T-cell (primary cell): Measurements from ENCODE around the gene PLCXD3. TPM values are rescaled to one million over a fixed set of nuclear protein-coding genes. Genes with fewer than 3 reads are reported as not detected.

ENCODE experiments used
- ATAC-seq, 4 experiments: fragments of 200-7000 bp in 3 of 4; fragments of 150-1000 bp in 1 of 4; cut with Tn5 transposase; replicated peaks in 1 of 4; 1 replicate in 3 of 4; 2 replicates in 1 of 4; pipeline ENCODE4 v1.10.0; 2021; ENCODE audit warnings: moderate library complexity in 3 of 4, mild to moderate bottlenecking in 2 of 4, moderate number of reproducible peaks in 1 of 4
- CTCF ChIA-PET, 2 donors: fragments of 300-600 bp; sonication (Branson Sonifier 250); formaldehyde crosslinking; loops; one replicate each; lab custom pipeline; 2022; ENCODE audit warnings: antibody characterized with exemption in 2 of 2; lab: Charles Lee
- POLR2A ChIA-PET, 2 donors: fragments of 300-600 bp; sonication (Branson Sonifier 250); formaldehyde crosslinking; loops; one replicate each; lab custom pipeline; 2022; ENCODE audit warnings: antibody characterized with exemption in 2 of 2; lab: Charles Lee
- DNase-seq, 35 experiments: peaks; one replicate each; pipeline versions ENCODE4 v3.0.0 to v3.0.0-alpha.2; 2013 to 2023
- H3K27ac ChIP-seq: one replicate; pipeline ENCODE4 v1.5.1; 2013; ENCODE audit warnings: low read length
- H3K27me3 ChIP-seq, 2 experiments: replicated peaks in 1 of 2; 1 replicate in 1 of 2; 2 replicates in 1 of 2; pipeline versions ENCODE4 v1.6.1 to v1.7.0; 2013; ENCODE audit warnings: low read length in 1 of 2, mixed read lengths in 1 of 2; ENCODE audit not compliant: control insufficient read depth in 2 of 2, insufficient read depth in 2 of 2; ENCODE audit errors: extremely low read depth in 1 of 2
- H3K36me3 ChIP-seq, 2 donors: 1 replicate in 1 of 2; 2 replicates in 1 of 2; pipeline versions ENCODE4 v1.6.1 to v1.7.0; 2013; ENCODE audit warnings: low read length in 1 of 2; ENCODE audit not compliant: control insufficient read depth in 2 of 2, insufficient read depth in 1 of 2; ENCODE audit errors: extremely low read depth in 1 of 2
- H3K4me1 ChIP-seq, 2 experiments: 1 replicate in 1 of 2; 2 replicates in 1 of 2; pipeline versions ENCODE4 v1.6.1 to v1.7.0; 2013; ENCODE audit warnings: low read length in 2 of 2, mixed read lengths in 1 of 2; ENCODE audit not compliant: insufficient read depth in 2 of 2, control insufficient read depth in 1 of 2; ENCODE audit errors: extremely low read depth in 1 of 2
- H3K4me3 ChIP-seq, 2 donors: 1 replicate in 1 of 2; 2 replicates in 1 of 2; pipeline versions ENCODE4 v1.5.1 to v1.7.0; 2013; ENCODE audit warnings: mild to moderate bottlenecking in 2 of 2, low read length in 1 of 2, moderate library complexity in 1 of 2; ENCODE audit not compliant: control insufficient read depth in 1 of 2; ENCODE audit errors: extremely low read depth in 1 of 2
- H3K9me3 ChIP-seq: 2 replicates; pipeline ENCODE4 v1.7.0; 2013
- H3K27ac Mint-ChIP-seq, 2 donors: one replicate each; pipeline ENCODE4 v1.8.0; 2020 to 2021; ENCODE audit warnings: mild to moderate bottlenecking in 2 of 2, mixed read lengths in 2 of 2
- H3K27me3 Mint-ChIP-seq, 2 donors: one replicate each; pipeline ENCODE4 v1.8.0; 2021 to 2022; ENCODE audit warnings: mixed read lengths in 2 of 2
- H3K36me3 Mint-ChIP-seq: one replicate; pipeline ENCODE4 v1.8.0; 2021; ENCODE audit warnings: mixed read lengths
- H3K4me1 Mint-ChIP-seq, 3 donors: one replicate each; pipeline ENCODE4 v1.8.0; 2020 to 2022; ENCODE audit warnings: mixed read lengths in 3 of 3, mild to moderate bottlenecking in 1 of 3
- H3K4me3 Mint-ChIP-seq, 3 donors: one replicate each; pipeline ENCODE4 v1.8.0; 2020 to 2022; ENCODE audit warnings: mild to moderate bottlenecking in 3 of 3, mixed read lengths in 3 of 3, moderate library complexity in 3 of 3
- H3K9me3 Mint-ChIP-seq, 3 donors: one replicate each; pipeline ENCODE4 v1.8.0; 2020 to 2022; ENCODE audit warnings: mixed read lengths in 3 of 3
- WGBS: methylation state at CpG from one replicate; pipeline ENCODE4 v1.1.5; 2013; ENCODE audit warnings: missing lambda C conversion rate; ENCODE audit not compliant: insufficient coverage; 5-methylcytosine and 5-hydroxymethylcytosine counted together
- total RNA-seq, 35 experiments: library from RNA in 6 of 35; stranded (reverse) in 6 of 35; fragments of 120-200 nt in 1 of 35; gene quantifications; one replicate each; pipeline versions ENCODE4 v1.2.1 to v1.2.4 and lab custom pipeline; 2013 to 2026

Gene PLCXD3
- total RNA-seq, 5 donors from 2014 or later (not counting 1 experiment from before 2014, with no cell fraction given), result 0.03 to 0.07 (median 0.06) TPM; not detected in 2

GRCh38 chr5:41286165-41286564 is 224.2 kb downstream of the PLCXD3 start:
- POLR2A ChIA-PET, result no interaction called here

GRCh38 chr5:41284938-41285337 is 225.5 kb downstream of the PLCXD3 start:
- Histone ChIP-seq H3K27ac (no peak overlapping the region), H3K27me3 (no peaks in the 10 kb centered on the region), H3K4me3 (no peak overlapping the region), H3K9me3 (no peaks in the 10 kb centered on the region), H3K4me1 (no peaks in the 10 kb centered on the region), H3K36me3 (no peaks in the 10 kb centered on the region)
- POLR2A ChIA-PET, result no interaction called here
- CTCF ChIA-PET, result no interaction called here
- Mint-ChIP-seq H3K4me3 (no peak overlapping the region), H3K36me3 (no peaks in the 10 kb centered on the region), H3K27ac (no peak overlapping the region), H3K9me3 (peaks cover 0 to 19% (median 7%) of the 10 kb centered on the region in 3 donors), H3K4me1 (no peaks in the 10 kb centered on the region), H3K27me3 (peaks cover 3 to 5% of the 10 kb centered on the region in 2 donors)
- ATAC-seq (no peak), DNase-seq (no peak)
- WGBS, result no CpG with 5 or more reads among the region's 2 CpGs

More at GRCh38 chr5:41286165-41286564, 224.2 kb downstream of the PLCXD3 start:
- Histone ChIP-seq H3K27me3 (peaks cover 0 to 7% of the 10 kb centered on the region in 2 experiments), H3K4me3 (no peak overlapping the region), H3K9me3 (no peaks in the 10 kb centered on the region), H3K27ac (no peak overlapping the region), H3K4me1 (no peaks in the 10 kb centered on the region), H3K36me3 (no peaks in the 10 kb centered on the region)
- H3K4me1 Mint-ChIP-seq, result no peaks in the 10 kb centered on the region
- H3K4me3 Mint-ChIP-seq, result no peak overlapping the region
- H3K36me3 Mint-ChIP-seq, result no peaks in the 10 kb centered on the region
- WGBS, result no CpG with 5 or more reads among the region's 2 CpGs
- H3K9me3 Mint-ChIP-seq, result peaks cover 0 to 19% (median 7%) of the 10 kb centered on the region in 3 donors
- H3K27ac Mint-ChIP-seq, result no peak overlapping the region
- peaks cover 3 to 5% of the 10 kb centered on the region in 2 donors for H3K27me3 Mint-ChIP-seq
- CTCF ChIA-PET, result no interaction called here
- ATAC-seq (no peak), DNase-seq (no peak)

- no peaks in the 10 kb centered on the region for H3K4me1 Mint-ChIP-seq
- no peak overlapping the region for H3K4me3 Mint-ChIP-seq
- CTCF ChIA-PET, result no interaction called here
- ATAC-seq, result no peak
- no peaks in the 10 kb centered on the region for H3K36me3 ChIP-seq
- no peak overlapping the region for H3K27ac Mint-ChIP-seq
- H3K27me3 Mint-ChIP-seq, result peaks cover 3 to 5% of the 10 kb centered on the region in 2 donors
- H3K36me3 Mint-ChIP-seq, result no peaks in the 10 kb centered on the region
- H3K4me3 ChIP-seq, result no peak overlapping the region
- peaks cover 0 to 8% (median 0%) of the 10 kb centered on the region in 3 donors for H3K9me3 Mint-ChIP-seq
- WGBS, result 88% methylated on average over 2 of the region's 12 CpGs
- POLR2A ChIA-PET, result no interaction called here
- H3K4me1 ChIP-seq, result no peaks in the 10 kb centered on the region
- no peak overlapping the region for H3K27ac ChIP-seq
- H3K9me3 ChIP-seq, result no peaks in the 10 kb centered on the region
- no peaks in the 10 kb centered on the region for H3K27me3 ChIP-seq
- DNase-seq, result no peak
Observed at GRCh38 chr5:41281215-41281810, 229.1 kb downstream of the PLCXD3 start.

GRCh38 chr5:41279040-41279439 is 231.4 kb downstream of the PLCXD3 start:
- ChIA-PET POLR2A (no interaction called here), CTCF (no interaction called here)
- Mint-ChIP-seq H3K36me3 (no peaks in the 10 kb centered on the region), H3K4me3 (no peak overlapping the region), H3K4me1 (no peaks in the 10 kb centered on the region), H3K27ac (no peak overlapping the region), H3K27me3 (peaks cover 3 to 5% of the 10 kb centered on the region in 2 donors), H3K9me3 (peaks cover 0 to 10% (median 0%) of the 10 kb centered on the region in 3 donors)
- Histone ChIP-seq H3K27me3 (no peaks in the 10 kb centered on the region), H3K4me1 (no peaks in the 10 kb centered on the region), H3K4me3 (no peak overlapping the region), H3K9me3 (no peaks in the 10 kb centered on the region), H3K27ac (no peak overlapping the region), H3K36me3 (no peaks in the 10 kb centered on the region)
- no CpG with 5 or more reads among the region's 2 CpGs for WGBS
- no peak for DNase-seq
- ATAC-seq, result no peak

- no peak overlapping the region for H3K4me3 Mint-ChIP-seq
- no peaks in the 10 kb centered on the region for H3K9me3 ChIP-seq
- no peaks in the 10 kb centered on the region for H3K27me3 ChIP-seq
- H3K36me3 ChIP-seq, result no peaks in the 10 kb centered on the region
- H3K4me1 ChIP-seq, result no peaks in the 10 kb centered on the region
- CTCF ChIA-PET, result no interaction called here
- H3K27ac ChIP-seq, result no peak overlapping the region
- no peaks in the 10 kb centered on the region for H3K4me1 Mint-ChIP-seq
- H3K27me3 Mint-ChIP-seq, result peaks cover 0 to 3% of the 10 kb centered on the region in 2 donors
- 77% methylated on average over 2 of the region's 4 CpGs for WGBS
- no peaks in the 10 kb centered on the region for H3K36me3 Mint-ChIP-seq
- ATAC-seq, result no peak
- H3K9me3 Mint-ChIP-seq, result peaks cover 0 to 4% (median 0%) of the 10 kb centered on the region in 3 donors
- H3K4me3 ChIP-seq, result no peak overlapping the region
- H3K27ac Mint-ChIP-seq, result no peak overlapping the region
- POLR2A ChIA-PET, result no interaction called here
- no peak for DNase-seq
Observed at GRCh38 chr5:41277476-41278245, 232.7 kb downstream of the PLCXD3 start.

- Histone ChIP-seq H3K36me3 (no peaks in the 10 kb centered on the region), H3K27ac (no peak overlapping the region), H3K9me3 (no peaks in the 10 kb centered on the region), H3K4me3 (no peak overlapping the region), H3K4me1 (no peaks in the 10 kb centered on the region), H3K27me3 (no peaks in the 10 kb centered on the region)
- ChIA-PET POLR2A (no interaction called here), CTCF (interaction anchor here in 1 of 2 donors (0.6 kb wide), 1 partner anchor 83 kb away, joined by 3 read pairs; no protein-coding TSS in a partner anchor)
- Mint-ChIP-seq H3K27me3 (no peaks in the 10 kb centered on the region), H3K27ac (no peak overlapping the region), H3K4me1 (no peaks in the 10 kb centered on the region), H3K36me3 (no peaks in the 10 kb centered on the region), H3K9me3 (peaks cover 0 to 4% (median 0%) of the 10 kb centered on the region in 3 donors), H3K4me3 (no peak overlapping the region)
- ATAC-seq (no peak), DNase-seq (no peak)
- WGBS, result 23% methylated on average over 4 of the region's 8 CpGs
Observed at GRCh38 chr5:41275813-41276512, 234.4 kb downstream of the PLCXD3 start.
